Tibial nerve (tissue), 4 donors: ENCODE data around the gene MYO9B.

Experiments
- EP300 ChIP-seq, 2 donors: sonication (generic); formaldehyde crosslinking; IDR thresholded peaks; one replicate each; pipeline ENCODE4 v1.6.1; 2017; ENCODE audit warnings: antibody characterized with exemption in 2 of 2, mild to moderate bottlenecking in 1 of 2
- TF ChIP-seq, protein P1 (sequence below), 5 experiments: fragments of 200-600 bp in 3 of 5; fragments of 450-650 bp in 2 of 5; sonication (generic) in 3 of 5; IDR thresholded peaks; one replicate each; pipeline ENCODE4 v1.5.1; 2016 to 2019; ENCODE audit warnings: antibody characterized with exemption in 5 of 5, mild to moderate bottlenecking in 3 of 5, moderate library complexity in 2 of 5

DNA sequence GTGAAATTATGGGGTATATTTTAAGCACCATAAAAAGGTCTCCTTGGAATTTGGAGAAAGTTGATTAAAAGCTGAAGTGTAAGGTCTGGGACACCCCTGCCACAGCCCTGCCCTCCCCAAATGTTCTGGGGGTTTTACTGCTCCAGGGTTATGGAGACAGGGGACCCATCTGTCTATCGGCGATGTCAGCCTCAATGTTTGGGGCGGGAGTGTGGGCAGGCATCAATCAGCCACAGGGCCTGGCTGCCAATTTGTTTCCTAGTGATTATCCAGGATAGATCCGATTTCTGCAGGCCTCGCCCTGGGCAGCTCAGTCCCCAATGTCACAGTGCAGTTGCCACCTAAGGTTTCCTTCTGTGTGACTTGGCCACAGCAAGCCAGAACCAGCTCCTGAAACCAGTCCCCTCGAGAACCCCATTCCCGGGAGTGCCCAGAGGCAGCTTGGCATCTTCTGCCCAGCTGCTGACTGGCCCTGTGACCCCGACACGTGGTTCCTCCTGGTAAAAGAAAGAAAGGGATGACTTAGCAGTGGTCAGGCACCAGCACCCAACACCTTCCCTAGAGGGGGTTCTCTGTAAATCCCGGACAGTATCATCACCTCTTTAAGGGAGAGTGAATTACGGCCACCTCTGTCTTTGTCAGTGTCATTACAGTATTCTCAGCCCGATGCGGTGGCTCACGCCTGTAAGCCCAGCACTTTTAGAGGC is 41.6 kb downstream of the MYO9B start:
- TF ChIP-seq, protein P1, sequence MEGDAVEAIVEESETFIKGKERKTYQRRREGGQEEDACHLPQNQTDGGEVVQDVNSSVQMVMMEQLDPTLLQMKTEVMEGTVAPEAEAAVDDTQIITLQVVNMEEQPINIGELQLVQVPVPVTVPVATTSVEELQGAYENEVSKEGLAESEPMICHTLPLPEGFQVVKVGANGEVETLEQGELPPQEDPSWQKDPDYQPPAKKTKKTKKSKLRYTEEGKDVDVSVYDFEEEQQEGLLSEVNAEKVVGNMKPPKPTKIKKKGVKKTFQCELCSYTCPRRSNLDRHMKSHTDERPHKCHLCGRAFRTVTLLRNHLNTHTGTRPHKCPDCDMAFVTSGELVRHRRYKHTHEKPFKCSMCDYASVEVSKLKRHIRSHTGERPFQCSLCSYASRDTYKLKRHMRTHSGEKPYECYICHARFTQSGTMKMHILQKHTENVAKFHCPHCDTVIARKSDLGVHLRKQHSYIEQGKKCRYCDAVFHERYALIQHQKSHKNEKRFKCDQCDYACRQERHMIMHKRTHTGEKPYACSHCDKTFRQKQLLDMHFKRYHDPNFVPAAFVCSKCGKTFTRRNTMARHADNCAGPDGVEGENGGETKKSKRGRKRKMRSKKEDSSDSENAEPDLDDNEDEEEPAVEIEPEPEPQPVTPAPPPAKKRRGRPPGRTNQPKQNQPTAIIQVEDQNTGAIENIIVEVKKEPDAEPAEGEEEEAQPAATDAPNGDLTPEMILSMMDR (IDR thresholded peaks at IDR 0.05) = no peak
- no peak for TF ChIP-seq EP300 (IDR thresholded peaks at IDR 0.05)
